Astrocyte (in vitro differentiated cells and primary cell): ENCODE results near the gene CCDC8. TPM values are rescaled to one million over a fixed set of nuclear protein-coding genes. Genes with fewer than 3 reads are reported as not detected.
A peak's percentile ranks its signal among the peaks of the same experiment; 100 is the strongest.

Experiments used
- DNase-seq: peaks from one replicate; pipeline ENCODE4 v3.0.0-alpha.2; 2010; ENCODE audit warnings: low read depth
- FAIRE-seq: peaks from 2 replicates; lab custom pipeline; 2011; peaks lifted over from hg19 to GRCh38; lab: Jason Lieb, UNC
- H2AFZ ChIP-seq: 2 replicates; pipeline ENCODE4 v1.6.0; 2012; ENCODE audit warnings: low read depth, low read length, inconsistent platforms
- H3K27ac ChIP-seq: 2 replicates; pipeline ENCODE4 v1.5.1; 2011; ENCODE audit warnings: low read depth, low read length, inconsistent platforms
- H3K27me3 ChIP-seq: 2 replicates; pipeline ENCODE4 v1.6.0; 2011; ENCODE audit warnings: low read length, inconsistent platforms; ENCODE audit not compliant: insufficient read depth
- H3K36me3 ChIP-seq: 2 replicates; pipeline ENCODE4 v1.5.1; 2011; ENCODE audit warnings: low read length, inconsistent platforms; ENCODE audit not compliant: insufficient read depth
- H3K4me1 ChIP-seq: 2 replicates; pipeline ENCODE4 v1.5.1; 2011; ENCODE audit warnings: low read length, inconsistent platforms; ENCODE audit not compliant: insufficient read depth
- H3K4me2 ChIP-seq: 2 replicates; pipeline ENCODE4 v1.6.0; 2012; ENCODE audit warnings: low read length, inconsistent platforms
- H3K4me3 ChIP-seq: 2 replicates; pipeline ENCODE4 v1.5.1; 2011; ENCODE audit warnings: low read depth, mild to moderate bottlenecking, low read length, inconsistent platforms; ENCODE audit not compliant: insufficient read depth
- H3K79me2 ChIP-seq: 2 replicates; pipeline ENCODE4 v1.6.0; 2012; ENCODE audit warnings: mild to moderate bottlenecking, low read length, inconsistent platforms; ENCODE audit not compliant: insufficient read depth
- H3K9ac ChIP-seq: 2 replicates; pipeline ENCODE4 v1.6.0; 2012; ENCODE audit warnings: mild to moderate bottlenecking, low read length, inconsistent platforms
- H3K9me3 ChIP-seq: 2 replicates; pipeline ENCODE4 v1.5.1; 2012; ENCODE audit warnings: low read depth, mild to moderate bottlenecking, low read length, inconsistent platforms; ENCODE audit not compliant: insufficient read depth
- H4K20me1 ChIP-seq: 2 replicates; pipeline ENCODE4 v1.6.0; 2012; ENCODE audit warnings: low read length, inconsistent platforms; ENCODE audit not compliant: insufficient read depth
- H3K27ac Mint-ChIP-seq: one replicate; pipeline ENCODE4 v1.8.0; 2021; ENCODE audit warnings: mild to moderate bottlenecking, mixed read lengths; ENCODE audit not compliant: unreplicated experiment
- H3K27me3 Mint-ChIP-seq: one replicate; pipeline ENCODE4 v1.8.0; 2021; ENCODE audit warnings: low read depth, mixed read lengths; ENCODE audit not compliant: unreplicated experiment
- H3K36me3 Mint-ChIP-seq: one replicate; pipeline ENCODE4 v1.8.0; 2021; ENCODE audit warnings: low read depth, mixed read lengths; ENCODE audit not compliant: unreplicated experiment
- H3K4me1 Mint-ChIP-seq: one replicate; pipeline ENCODE4 v1.8.0; 2021; ENCODE audit warnings: low read depth, mixed read lengths; ENCODE audit not compliant: unreplicated experiment
- H3K4me3 Mint-ChIP-seq: one replicate; pipeline ENCODE4 v1.8.0; 2021; ENCODE audit warnings: mild to moderate bottlenecking, moderate library complexity, mixed read lengths; ENCODE audit not compliant: unreplicated experiment
- H3K9me3 Mint-ChIP-seq: one replicate; pipeline ENCODE4 v1.8.0; 2021; ENCODE audit warnings: mild to moderate bottlenecking, mixed read lengths; ENCODE audit not compliant: unreplicated experiment
- EZH2 ChIP-seq: IDR thresholded peaks from 2 replicates; pipeline ENCODE4 v1.6.1; 2012; ENCODE audit warnings: mild to moderate bottlenecking, low read length, inconsistent platforms; ENCODE audit not compliant: insufficient read depth
- total RNA-seq: library from RNA; stranded (reverse); gene quantifications from 2 replicates; pipeline ENCODE4 v1.2.1, GENCODE V29; 2021
- TF ChIP-seq, protein P1 (sequence below): IDR thresholded peaks from 2 replicates; pipeline ENCODE4 v1.5.1; 2011; ENCODE audit warnings: low read depth, mild to moderate bottlenecking, inconsistent platforms, low read length, moderate library complexity; ENCODE audit not compliant: insufficient read depth

Gene CCDC8
- total RNA-seq, 1 donor from 2014 or later, result 35.5 TPM

DNA sequence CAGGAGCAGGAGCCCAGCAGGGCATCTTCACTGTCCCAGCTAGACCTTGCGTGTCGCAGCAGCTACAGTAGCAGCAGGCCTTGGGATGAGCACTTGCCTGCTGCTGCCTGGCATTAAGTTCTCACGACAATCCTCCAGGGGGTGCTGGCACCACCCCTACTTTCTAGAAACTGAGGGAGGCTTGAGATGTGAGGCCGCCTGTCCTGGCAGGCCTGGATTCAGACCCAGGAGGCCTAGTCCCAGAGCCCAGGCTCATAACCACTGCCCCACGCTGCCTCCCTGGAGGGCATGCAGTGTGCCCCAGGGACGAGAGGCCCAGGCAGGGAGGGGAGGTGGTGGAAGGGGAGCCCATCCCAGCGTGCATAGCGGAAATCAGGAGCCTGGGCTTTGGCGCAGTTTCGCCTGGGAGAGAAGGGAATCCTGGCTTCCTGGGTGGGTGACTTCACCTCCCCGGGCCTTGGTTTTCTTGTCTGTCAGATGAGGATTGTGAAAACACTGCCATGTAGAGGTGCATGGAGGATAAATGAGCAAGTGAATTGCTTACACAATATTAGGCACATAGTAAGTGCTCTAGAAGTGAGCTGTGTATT is 40.4 kb downstream of the CCDC8 start:
- Histone ChIP-seq H3K27ac (peak overlapping the region; percentile 92), H3K36me3 (peaks cover 15% of the 10 kb centered on the region), H2AFZ (peak overlapping the region; percentile 38), H4K20me1 (peaks cover 27% of the 10 kb centered on the region), H3K9me3 (no peaks in the 10 kb centered on the region), H3K27me3 (no peaks in the 10 kb centered on the region), H3K79me2 (peaks cover 55% of the 10 kb centered on the region), H3K9ac (peak overlapping the region; percentile 78), H3K4me1 (peaks cover 37% of the 10 kb centered on the region), H3K4me3 (peak overlapping the region; percentile 29), H3K4me2 (peak overlapping the region; percentile 84)
- FAIRE-seq, result no peak
- no peak overlapping the region for H3K4me3 Mint-ChIP-seq
- TF ChIP-seq, protein P1, sequence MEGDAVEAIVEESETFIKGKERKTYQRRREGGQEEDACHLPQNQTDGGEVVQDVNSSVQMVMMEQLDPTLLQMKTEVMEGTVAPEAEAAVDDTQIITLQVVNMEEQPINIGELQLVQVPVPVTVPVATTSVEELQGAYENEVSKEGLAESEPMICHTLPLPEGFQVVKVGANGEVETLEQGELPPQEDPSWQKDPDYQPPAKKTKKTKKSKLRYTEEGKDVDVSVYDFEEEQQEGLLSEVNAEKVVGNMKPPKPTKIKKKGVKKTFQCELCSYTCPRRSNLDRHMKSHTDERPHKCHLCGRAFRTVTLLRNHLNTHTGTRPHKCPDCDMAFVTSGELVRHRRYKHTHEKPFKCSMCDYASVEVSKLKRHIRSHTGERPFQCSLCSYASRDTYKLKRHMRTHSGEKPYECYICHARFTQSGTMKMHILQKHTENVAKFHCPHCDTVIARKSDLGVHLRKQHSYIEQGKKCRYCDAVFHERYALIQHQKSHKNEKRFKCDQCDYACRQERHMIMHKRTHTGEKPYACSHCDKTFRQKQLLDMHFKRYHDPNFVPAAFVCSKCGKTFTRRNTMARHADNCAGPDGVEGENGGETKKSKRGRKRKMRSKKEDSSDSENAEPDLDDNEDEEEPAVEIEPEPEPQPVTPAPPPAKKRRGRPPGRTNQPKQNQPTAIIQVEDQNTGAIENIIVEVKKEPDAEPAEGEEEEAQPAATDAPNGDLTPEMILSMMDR, result peak; percentile 18
- no peak for TF ChIP-seq EZH2
- no peaks in the 10 kb centered on the region for H3K9me3 Mint-ChIP-seq
- H3K27me3 Mint-ChIP-seq, result no peaks in the 10 kb centered on the region
- DNase-seq, result peak; percentile 47
- H3K36me3 Mint-ChIP-seq, result peaks cover 23% of the 10 kb centered on the region
- H3K4me1 Mint-ChIP-seq, result peaks cover 34% of the 10 kb centered on the region
- peak overlapping the region; percentile 80 for H3K27ac Mint-ChIP-seq

DNA sequence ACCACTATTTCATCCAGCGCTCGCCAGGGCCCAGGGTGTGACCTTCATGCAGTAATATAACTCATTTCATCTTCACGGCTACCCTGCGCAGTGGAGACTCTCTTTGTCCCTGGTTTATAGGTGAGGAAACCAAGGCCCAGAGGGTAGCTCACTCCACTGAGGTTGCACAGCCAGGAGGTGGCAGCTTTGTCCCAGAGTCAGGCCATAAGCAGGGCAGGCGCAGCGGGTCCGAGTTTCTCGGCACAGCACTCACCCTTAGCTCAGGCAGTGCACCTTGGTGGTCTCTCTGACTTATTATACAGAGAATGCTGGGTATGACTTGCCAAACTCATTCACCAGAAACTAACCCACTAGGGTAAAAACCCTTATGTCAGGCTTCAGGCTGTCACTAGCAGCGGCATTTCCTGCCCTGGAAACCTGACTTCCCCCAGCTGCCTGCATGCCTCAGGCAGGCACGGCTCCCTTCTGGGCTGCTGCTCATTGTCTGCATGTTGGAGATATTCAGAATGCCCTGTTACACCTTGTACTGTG is 41.9 kb downstream of the CCDC8 start:
- peaks cover 71% of the 10 kb centered on the region for H3K79me2 ChIP-seq
- H3K9me3 Mint-ChIP-seq, result no peaks in the 10 kb centered on the region
- no peaks in the 10 kb centered on the region for H3K27me3 Mint-ChIP-seq
- H3K9ac ChIP-seq, result peak overlapping the region; percentile 41
- H3K36me3 Mint-ChIP-seq, result peaks cover 12% of the 10 kb centered on the region
- peaks cover 7% of the 10 kb centered on the region for H3K36me3 ChIP-seq
- peak overlapping the region; percentile 12 for H3K4me2 ChIP-seq
- TF ChIP-seq, protein P1, result no peak
- TF ChIP-seq EZH2, result no peak
- H3K27ac ChIP-seq, result peak overlapping the region; percentile 20
- no peaks in the 10 kb centered on the region for H3K27me3 ChIP-seq
- no peak overlapping the region for H3K4me3 Mint-ChIP-seq
- FAIRE-seq (no peak), DNase-seq (no peak)
- H3K4me1 Mint-ChIP-seq, result peaks cover 31% of the 10 kb centered on the region
- H3K27ac Mint-ChIP-seq, result peak overlapping the region; percentile 84
- no peaks in the 10 kb centered on the region for H3K9me3 ChIP-seq
- H4K20me1 ChIP-seq, result peaks cover 32% of the 10 kb centered on the region
- H3K4me3 ChIP-seq, result no peak overlapping the region
- peaks cover 34% of the 10 kb centered on the region for H3K4me1 ChIP-seq
- no peak overlapping the region for H2AFZ ChIP-seq

DNA sequence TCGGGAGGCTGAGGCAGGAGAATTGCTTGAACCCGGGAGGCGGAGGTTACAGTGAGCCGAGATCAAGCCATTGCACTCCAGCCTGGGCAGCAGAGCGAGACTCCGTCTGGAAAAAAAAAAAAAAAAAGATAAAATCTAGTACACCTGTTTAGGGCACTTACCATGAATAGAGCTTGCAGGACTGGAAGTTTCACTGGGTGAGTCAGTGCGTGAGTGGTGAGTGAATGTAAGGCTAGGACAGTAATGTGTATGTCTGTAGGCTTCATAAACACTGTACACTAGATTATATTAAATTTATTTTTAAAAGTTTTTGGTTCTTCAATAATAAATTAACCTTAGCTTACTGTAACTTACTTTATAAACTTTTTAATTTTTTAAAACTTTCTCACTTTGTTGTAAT is 43.5 kb downstream of the CCDC8 start:
- Mint-ChIP-seq H3K4me1 (peaks cover 40% of the 10 kb centered on the region), H3K36me3 (peaks cover 14% of the 10 kb centered on the region), H3K9me3 (no peaks in the 10 kb centered on the region), H3K27me3 (no peaks in the 10 kb centered on the region), H3K27ac (no peak overlapping the region), H3K4me3 (no peak overlapping the region)
- H3K79me2 ChIP-seq, result peaks cover 73% of the 10 kb centered on the region
- no peak overlapping the region for H3K27ac ChIP-seq
- H3K9me3 ChIP-seq, result no peaks in the 10 kb centered on the region
- H4K20me1 ChIP-seq, result peaks cover 48% of the 10 kb centered on the region
- no peak overlapping the region for H3K4me3 ChIP-seq
- TF ChIP-seq, protein P1, result no peak
- no peak for TF ChIP-seq EZH2
- peaks cover 5% of the 10 kb centered on the region for H3K36me3 ChIP-seq
- H3K4me1 ChIP-seq, result peaks cover 41% of the 10 kb centered on the region
- H3K9ac ChIP-seq, result no peak overlapping the region
- no peaks in the 10 kb centered on the region for H3K27me3 ChIP-seq
- H3K4me2 ChIP-seq, result no peak overlapping the region
- H2AFZ ChIP-seq, result no peak overlapping the region
- DNase-seq (no peak), FAIRE-seq (no peak)
